Measurements from ENCODE around the gene RXFP2. TPM values are rescaled to one million over a fixed set of nuclear protein-coding genes. Genes with fewer than 3 reads are reported as not detected.

RXFP2 gene, protein sequence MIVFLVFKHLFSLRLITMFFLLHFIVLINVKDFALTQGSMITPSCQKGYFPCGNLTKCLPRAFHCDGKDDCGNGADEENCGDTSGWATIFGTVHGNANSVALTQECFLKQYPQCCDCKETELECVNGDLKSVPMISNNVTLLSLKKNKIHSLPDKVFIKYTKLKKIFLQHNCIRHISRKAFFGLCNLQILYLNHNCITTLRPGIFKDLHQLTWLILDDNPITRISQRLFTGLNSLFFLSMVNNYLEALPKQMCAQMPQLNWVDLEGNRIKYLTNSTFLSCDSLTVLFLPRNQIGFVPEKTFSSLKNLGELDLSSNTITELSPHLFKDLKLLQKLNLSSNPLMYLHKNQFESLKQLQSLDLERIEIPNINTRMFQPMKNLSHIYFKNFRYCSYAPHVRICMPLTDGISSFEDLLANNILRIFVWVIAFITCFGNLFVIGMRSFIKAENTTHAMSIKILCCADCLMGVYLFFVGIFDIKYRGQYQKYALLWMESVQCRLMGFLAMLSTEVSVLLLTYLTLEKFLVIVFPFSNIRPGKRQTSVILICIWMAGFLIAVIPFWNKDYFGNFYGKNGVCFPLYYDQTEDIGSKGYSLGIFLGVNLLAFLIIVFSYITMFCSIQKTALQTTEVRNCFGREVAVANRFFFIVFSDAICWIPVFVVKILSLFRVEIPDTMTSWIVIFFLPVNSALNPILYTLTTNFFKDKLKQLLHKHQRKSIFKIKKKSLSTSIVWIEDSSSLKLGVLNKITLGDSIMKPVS
- not detected in 2 replicates for total RNA-seq (2014; rRNA removed; shearing (Covaris generic))

DNA sequence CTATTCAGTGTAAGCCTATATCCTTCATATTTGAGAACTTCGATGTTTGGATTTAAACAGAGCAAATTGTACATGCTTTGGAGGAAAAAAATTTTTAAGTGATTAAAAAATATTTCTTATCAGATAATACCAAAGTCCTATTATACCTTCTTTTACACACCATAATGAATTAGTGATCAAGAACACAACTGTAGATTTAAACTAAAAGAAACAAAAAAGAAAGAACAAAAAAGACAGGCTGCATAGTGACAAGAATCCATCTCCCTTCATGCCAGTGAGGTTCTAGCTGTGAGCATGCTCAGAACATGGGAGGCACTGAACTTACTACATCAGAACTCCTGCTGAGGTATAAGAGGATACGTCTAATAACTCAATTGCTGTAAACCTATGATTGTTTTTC lies at the start of gene RXFP2:
TSS of gene RXFP2 (plus strand) at position 301 of the 400 bp plus-strand sequence. CDS start at position 388, 87 bp downstream.
- H3K27me3 ChIP-seq (ENCODE audit: control insufficient read depth, insufficient read depth, low read length) = no peaks in the 10 kb centered on the region
- DNase-seq = no peak
- H3K4me3 ChIP-seq (ENCODE audit: insufficient read depth, low read depth, low read length) = no peak within 1 kb of the TSS
- H3K36me3 ChIP-seq (replicated peaks; ENCODE audit: control insufficient read depth, insufficient read depth, low read length) = no peaks in the 10 kb centered on the region

- H3K36me3 ChIP-seq (replicated peaks; ENCODE audit: control insufficient read depth, insufficient read depth, low read length) = no peaks in the 10 kb centered on the region
- no peaks in the 10 kb centered on the region for H3K27me3 ChIP-seq (ENCODE audit: control insufficient read depth, insufficient read depth, low read length)
- DNase-seq = no peak
- no peak overlapping the region for H3K4me3 ChIP-seq (ENCODE audit: insufficient read depth, low read depth, low read length)
Measured at GRCh38 chr13:31697290-31697689, 42.0 kb upstream of the RXFP2 start.

- no peaks in the 10 kb centered on the region for H3K27me3 ChIP-seq (ENCODE audit: control insufficient read depth, insufficient read depth, low read length)
- no peaks in the 10 kb centered on the region for H3K36me3 ChIP-seq (replicated peaks; ENCODE audit: control insufficient read depth, insufficient read depth, low read length)
- H3K4me3 ChIP-seq (ENCODE audit: insufficient read depth, low read depth, low read length) = no peak overlapping the region
- peak; percentile 26 for DNase-seq
Measured at GRCh38 chr13:31699650-31700049, 39.7 kb upstream of the RXFP2 start.

- H3K4me3 ChIP-seq (ENCODE audit: insufficient read depth, low read depth, low read length) = no peak overlapping the region
- DNase-seq = no peak
- no peaks in the 10 kb centered on the region for H3K36me3 ChIP-seq (replicated peaks; ENCODE audit: control insufficient read depth, insufficient read depth, low read length)
- no peaks in the 10 kb centered on the region for H3K27me3 ChIP-seq (ENCODE audit: control insufficient read depth, insufficient read depth, low read length)
Measured at GRCh38 chr13:31703780-31704179, 35.5 kb upstream of the RXFP2 start.

DNA sequence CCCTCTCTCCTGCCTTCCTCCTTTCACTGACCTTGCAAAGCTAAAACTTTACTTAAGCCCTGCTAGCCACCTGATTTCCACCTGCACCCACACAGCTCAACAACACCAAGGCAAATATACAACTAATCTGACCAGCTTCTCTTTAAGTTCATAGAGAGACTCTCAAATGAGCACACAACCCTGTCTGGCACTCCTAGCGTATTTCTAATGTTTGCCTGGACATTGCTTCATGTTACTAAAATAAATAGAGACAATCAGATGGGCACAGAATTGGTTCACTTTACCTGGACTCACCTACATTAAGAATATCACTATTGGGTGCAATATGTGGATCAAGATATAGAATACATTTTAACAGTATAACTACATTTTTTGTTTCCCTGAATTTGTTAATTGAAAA lies 33.2 kb upstream of the RXFP2 start:
- Histone ChIP-seq H3K27me3 (ENCODE audit: control insufficient read depth, insufficient read depth, low read length) (no peaks in the 10 kb centered on the region), H3K4me3 (ENCODE audit: insufficient read depth, low read depth, low read length) (no peak overlapping the region), H3K36me3 (replicated peaks; ENCODE audit: control insufficient read depth, insufficient read depth, low read length) (no peaks in the 10 kb centered on the region)
- no peak for DNase-seq

- no peaks in the 10 kb centered on the region for H3K36me3 ChIP-seq (replicated peaks; ENCODE audit: control insufficient read depth, insufficient read depth, low read length)
- DNase-seq = no peak
- H3K4me3 ChIP-seq (ENCODE audit: insufficient read depth, low read depth, low read length) = no peak overlapping the region
- H3K27me3 ChIP-seq (ENCODE audit: control insufficient read depth, insufficient read depth, low read length) = no peaks in the 10 kb centered on the region
Measured at GRCh38 chr13:31717583-31717982, 21.7 kb upstream of the RXFP2 start.

DNA sequence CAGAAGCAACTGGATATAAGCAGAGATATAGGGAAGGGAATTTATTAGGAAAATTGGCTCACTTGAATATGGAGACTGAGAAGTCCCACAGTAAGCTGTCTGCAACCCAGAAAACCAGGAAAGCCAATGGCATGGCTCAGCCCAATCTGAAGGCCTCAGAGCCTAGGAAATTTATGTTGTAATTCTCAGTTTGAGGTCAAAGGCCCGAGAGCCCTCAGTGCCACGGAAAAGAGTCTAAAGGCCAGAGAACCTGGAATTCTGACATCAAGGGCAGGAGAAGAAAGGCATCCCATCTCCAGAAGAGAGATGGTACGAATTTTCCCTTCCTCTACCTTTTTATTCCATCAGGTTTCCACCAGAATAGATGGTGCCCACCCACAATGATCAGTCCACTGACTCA lies 20.1 kb upstream of the RXFP2 start:
- DNase-seq = no peak
- Histone ChIP-seq H3K36me3 (replicated peaks; ENCODE audit: control insufficient read depth, insufficient read depth, low read length) (no peaks in the 10 kb centered on the region), H3K4me3 (ENCODE audit: insufficient read depth, low read depth, low read length) (no peak overlapping the region), H3K27me3 (ENCODE audit: control insufficient read depth, insufficient read depth, low read length) (no peaks in the 10 kb centered on the region)

DNA sequence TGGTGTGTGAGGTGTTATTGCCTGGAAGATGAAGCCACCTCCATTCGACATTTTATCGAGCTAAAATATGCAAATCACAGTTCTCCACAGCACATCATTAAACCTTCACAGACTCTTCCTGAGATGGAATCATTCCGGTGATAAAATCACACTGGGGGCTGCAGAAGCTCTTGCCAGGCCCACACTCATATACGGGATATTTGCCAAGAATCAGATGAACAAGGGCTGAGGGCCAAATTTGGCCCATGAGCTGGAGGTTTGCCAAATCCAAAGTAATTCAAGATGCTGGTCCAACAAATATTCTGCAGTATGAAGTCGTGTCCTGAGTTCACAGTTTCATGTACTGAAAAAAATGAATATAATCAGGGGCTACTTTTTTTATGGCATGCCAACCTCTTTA lies 16.7 kb upstream of the RXFP2 start:
- Histone ChIP-seq H3K27me3 (ENCODE audit: control insufficient read depth, insufficient read depth, low read length) (no peaks in the 10 kb centered on the region), H3K4me3 (ENCODE audit: insufficient read depth, low read depth, low read length) (no peak overlapping the region), H3K36me3 (replicated peaks; ENCODE audit: control insufficient read depth, insufficient read depth, low read length) (no peaks in the 10 kb centered on the region)
- no peak for DNase-seq

GRCh38 chr13:31725841-31726240 lies 13.5 kb upstream of the RXFP2 start:
- Histone ChIP-seq H3K4me3 (ENCODE audit: insufficient read depth, low read depth, low read length) (no peak overlapping the region), H3K36me3 (replicated peaks; ENCODE audit: control insufficient read depth, insufficient read depth, low read length) (no peaks in the 10 kb centered on the region), H3K27me3 (ENCODE audit: control insufficient read depth, insufficient read depth, low read length) (no peaks in the 10 kb centered on the region)
- DNase-seq = no peak

GRCh38 chr13:31731921-31732320 lies 7.4 kb upstream of the RXFP2 start:
- no peaks in the 10 kb centered on the region for H3K36me3 ChIP-seq (replicated peaks; ENCODE audit: control insufficient read depth, insufficient read depth, low read length)

DNA sequence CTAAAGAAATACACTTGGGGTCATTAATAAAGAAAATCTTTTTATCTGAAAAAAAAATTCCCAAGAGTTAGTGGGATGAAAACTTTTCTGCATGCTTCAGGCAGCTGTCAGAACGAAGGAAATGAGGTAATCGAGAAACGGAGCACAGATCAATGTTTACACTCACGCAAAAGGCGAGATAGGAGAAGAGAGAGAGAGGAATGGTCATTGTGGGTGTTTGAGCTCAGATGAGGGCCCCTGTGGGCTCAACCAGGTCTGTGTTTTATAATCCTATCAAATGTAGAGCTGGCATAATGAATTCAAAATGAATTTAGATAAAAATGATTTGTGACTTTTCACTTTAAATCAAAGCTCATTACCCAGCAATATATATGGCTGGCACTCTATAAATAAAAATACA lies 6.3 kb upstream of the RXFP2 start:
- Histone ChIP-seq H3K4me3 (ENCODE audit: insufficient read depth, low read depth, low read length) (no peak overlapping the region), H3K36me3 (replicated peaks; ENCODE audit: control insufficient read depth, insufficient read depth, low read length) (no peaks in the 10 kb centered on the region), H3K27me3 (ENCODE audit: control insufficient read depth, insufficient read depth, low read length) (no peaks in the 10 kb centered on the region)
- no peak for DNase-seq

More at GRCh38 chr13:31731921-31732320, 7.4 kb upstream of the RXFP2 start:
- DNase-seq = no peak
- H3K27me3 ChIP-seq (ENCODE audit: control insufficient read depth, insufficient read depth, low read length) = no peaks in the 10 kb centered on the region
- H3K4me3 ChIP-seq (ENCODE audit: insufficient read depth, low read depth, low read length) = no peak overlapping the region

GRCh38 chr13:31733647-31734046 lies 5.7 kb upstream of the RXFP2 start:
- Histone ChIP-seq H3K36me3 (replicated peaks; ENCODE audit: control insufficient read depth, insufficient read depth, low read length) (no peaks in the 10 kb centered on the region), H3K4me3 (ENCODE audit: insufficient read depth, low read depth, low read length) (no peak overlapping the region), H3K27me3 (ENCODE audit: control insufficient read depth, insufficient read depth, low read length) (no peaks in the 10 kb centered on the region)
- no peak for DNase-seq

- Histone ChIP-seq H3K4me3 (ENCODE audit: insufficient read depth, low read depth, low read length) (no peak overlapping the region), H3K36me3 (replicated peaks; ENCODE audit: control insufficient read depth, insufficient read depth, low read length) (no peaks in the 10 kb centered on the region), H3K27me3 (ENCODE audit: control insufficient read depth, insufficient read depth, low read length) (no peaks in the 10 kb centered on the region)
- peak; percentile 58 for DNase-seq
Measured at GRCh38 chr13:31742097-31742734, 2.9 kb downstream of the RXFP2 start.

DNA sequence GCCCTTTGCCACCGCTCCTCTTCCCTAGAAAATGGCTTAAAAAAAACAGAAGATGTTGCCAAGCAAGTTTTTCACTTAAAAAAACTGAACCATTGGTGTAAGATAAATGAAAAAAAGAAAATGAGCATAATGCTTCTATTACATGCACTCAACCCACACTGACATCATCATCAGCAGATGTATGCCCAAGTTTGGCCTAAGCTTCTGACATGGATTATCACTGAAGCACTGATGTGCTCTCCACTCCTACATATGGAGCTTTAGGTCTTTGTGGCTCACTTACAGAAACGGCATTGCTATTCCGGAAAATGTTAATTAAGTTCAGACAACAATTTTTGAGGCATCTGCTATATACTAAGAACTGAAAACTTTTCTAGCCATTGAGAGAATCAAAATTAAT lies 8.0 kb downstream of the RXFP2 start:
- no peaks in the 10 kb centered on the region for H3K36me3 ChIP-seq (replicated peaks; ENCODE audit: control insufficient read depth, insufficient read depth, low read length)
- no peak overlapping the region for H3K4me3 ChIP-seq (ENCODE audit: insufficient read depth, low read depth, low read length)
- no peaks in the 10 kb centered on the region for H3K27me3 ChIP-seq (ENCODE audit: control insufficient read depth, insufficient read depth, low read length)
- DNase-seq = no peak

GRCh38 chr13:31747966-31748365 lies 8.6 kb downstream of the RXFP2 start:
- DNase-seq = no peak

More at GRCh38 chr13:31747966-31748365, 8.6 kb downstream of the RXFP2 start:
- H3K4me3 ChIP-seq (ENCODE audit: insufficient read depth, low read depth, low read length) = no peak overlapping the region
- H3K36me3 ChIP-seq (replicated peaks; ENCODE audit: control insufficient read depth, insufficient read depth, low read length) = no peaks in the 10 kb centered on the region
- H3K27me3 ChIP-seq (ENCODE audit: control insufficient read depth, insufficient read depth, low read length) = no peaks in the 10 kb centered on the region

Measured in H7 (cell line).